ENCODE results near the gene KIF5B.
A peak's percentile ranks its signal among the peaks of the same experiment; 100 is the strongest.

The KIF5B gene

GRCh38 chr10:32007026-32007425 is 49.2 kb downstream of the KIF5B start:
- H3K4me3 ChIP-seq (replicated peaks; ENCODE audit: insufficient read depth, low read length), result no peak overlapping the region
- H3K27ac ChIP-seq (replicated peaks), result no peak overlapping the region
- TF ChIP-seq REST (IDR thresholded peaks at IDR 0.05; ENCODE audit: insufficient replicate concordance, low read depth) (no peak), CTCF (IDR thresholded peaks at IDR 0.05; ENCODE audit: insufficient read depth, low read length) (no peak), GABPA (IDR thresholded peaks at IDR 0.05; ENCODE audit: low read depth) (no peak), POLR2AphosphoS5 (IDR thresholded peaks at IDR 0.05; ENCODE audit: low read depth) (no peak)
- H3K27me3 ChIP-seq (ENCODE audit: insufficient read depth, poor library complexity, severe bottlenecking), result no peaks in the 10 kb centered on the region
- DNase-seq (ENCODE audit: low read depth in 1 of 2, low spot score in 1 of 2), result no peak

- Histone ChIP-seq H3K27me3 (ENCODE audit: insufficient read depth, poor library complexity, severe bottlenecking) (no peaks in the 10 kb centered on the region), H3K4me3 (replicated peaks; ENCODE audit: insufficient read depth, low read length) (no peak overlapping the region), H3K27ac (replicated peaks) (no peak overlapping the region)
- peak in 1 of 2 experiments; percentile 49 for DNase-seq (ENCODE audit: low read depth in 1 of 2, low spot score in 1 of 2)
- TF ChIP-seq CTCF (IDR thresholded peaks at IDR 0.05; ENCODE audit: insufficient read depth, low read length) (peak; percentile 53), REST (IDR thresholded peaks at IDR 0.05; ENCODE audit: insufficient replicate concordance, low read depth) (no peak), SPI1 (IDR thresholded peaks at IDR 0.05; ENCODE audit: borderline replicate concordance, low read depth) (no peak), GABPA (IDR thresholded peaks at IDR 0.05; ENCODE audit: low read depth) (no peak), POLR2AphosphoS5 (IDR thresholded peaks at IDR 0.05; ENCODE audit: low read depth) (peak; percentile 55; the same call in 1 of the 2 replicates)
Observed at GRCh38 chr10:32005050-32005449, 51.2 kb downstream of the KIF5B start.

- no peak overlapping the region for H3K4me3 ChIP-seq (replicated peaks; ENCODE audit: insufficient read depth, low read length)
- TF ChIP-seq SPI1 (IDR thresholded peaks at IDR 0.05; ENCODE audit: borderline replicate concordance, low read depth), result no peak
- TF ChIP-seq POLR2AphosphoS5 (IDR thresholded peaks at IDR 0.05; ENCODE audit: low read depth), result peak; percentile 53
- no peak for TF ChIP-seq GABPA (IDR thresholded peaks at IDR 0.05; ENCODE audit: low read depth)
- H3K27me3 ChIP-seq (ENCODE audit: insufficient read depth, poor library complexity, severe bottlenecking), result no peaks in the 10 kb centered on the region
- no peak for DNase-seq (ENCODE audit: low read depth in 1 of 2, low spot score in 1 of 2)
- no peak overlapping the region for H3K27ac ChIP-seq (replicated peaks)
Observed at GRCh38 chr10:32004161-32004591, 52.0 kb downstream of the KIF5B start.

GRCh38 chr10:32002531-32002930 is 53.7 kb downstream of the KIF5B start:
- Histone ChIP-seq H3K27me3 (ENCODE audit: insufficient read depth, poor library complexity, severe bottlenecking) (no peaks in the 10 kb centered on the region), H3K27ac (replicated peaks) (no peak overlapping the region), H3K4me3 (replicated peaks; ENCODE audit: insufficient read depth, low read length) (no peak overlapping the region)
- no peak for TF ChIP-seq POLR2AphosphoS5 (IDR thresholded peaks at IDR 0.05; ENCODE audit: low read depth)
- no peak for TF ChIP-seq GABPA (IDR thresholded peaks at IDR 0.05; ENCODE audit: low read depth)
- TF ChIP-seq SPI1 (IDR thresholded peaks at IDR 0.05; ENCODE audit: borderline replicate concordance, low read depth), result no peak
- DNase-seq (ENCODE audit: low read depth in 1 of 2, low spot score in 1 of 2), result no peak

GRCh38 chr10:32000937-32001336 is 55.3 kb downstream of the KIF5B start:
- DNase-seq (ENCODE audit: low read depth in 1 of 2, low spot score in 1 of 2), result no peak
- Histone ChIP-seq H3K4me3 (replicated peaks; ENCODE audit: insufficient read depth, low read length) (no peak overlapping the region), H3K27me3 (ENCODE audit: insufficient read depth, poor library complexity, severe bottlenecking) (no peaks in the 10 kb centered on the region), H3K27ac (replicated peaks) (no peak overlapping the region)
- TF ChIP-seq SPI1 (IDR thresholded peaks at IDR 0.05; ENCODE audit: borderline replicate concordance, low read depth), result no peak
- TF ChIP-seq POLR2AphosphoS5 (IDR thresholded peaks at IDR 0.05; ENCODE audit: low read depth), result no peak
- TF ChIP-seq CTCF (IDR thresholded peaks at IDR 0.05; ENCODE audit: insufficient read depth, low read length), result no peak
- TF ChIP-seq REST (IDR thresholded peaks at IDR 0.05; ENCODE audit: insufficient replicate concordance, low read depth), result no peak

Data from HL-60 (cell line).